GM18867 (cell line): ENCODE data around the gene SEMA4D.

Experiments
- ATAC-seq: cut with Tn5 transposase; IDR thresholded peaks from one replicate; pipeline ENCODE4 v1.9.1; 2021; ENCODE audit warnings: mild to moderate bottlenecking, moderate library complexity; ENCODE audit not compliant: unreplicated experiment

Gene SEMA4D

GRCh38 chr9:89529243-89530035 lies 31.5 kb upstream of the SEMA4D start:
- ATAC-seq, result no peak

- ATAC-seq, result no peak
Measured at GRCh38 chr9:89528540-89528939, 30.6 kb upstream of the SEMA4D start.

DNA sequence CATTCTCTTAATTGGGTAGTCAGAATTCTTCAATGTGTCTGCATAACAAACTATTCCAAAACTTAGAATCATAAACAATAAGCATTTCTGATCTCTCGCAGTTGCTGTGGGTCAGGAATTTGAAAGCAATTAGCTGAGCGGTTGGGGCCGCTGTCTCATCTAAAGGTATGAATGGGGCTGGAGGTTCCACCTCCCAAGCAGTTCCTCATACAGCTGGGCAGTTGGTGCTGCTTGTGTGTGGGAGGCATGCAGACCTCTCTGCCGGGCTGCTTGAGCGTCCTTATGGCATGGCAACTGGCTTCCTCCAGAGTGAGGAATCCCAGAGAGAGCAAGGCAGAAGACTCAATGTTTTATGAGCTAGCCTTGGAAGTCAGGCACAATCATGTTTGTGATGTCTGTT lies 30.2 kb upstream of the SEMA4D start:
- ATAC-seq, result no peak

DNA sequence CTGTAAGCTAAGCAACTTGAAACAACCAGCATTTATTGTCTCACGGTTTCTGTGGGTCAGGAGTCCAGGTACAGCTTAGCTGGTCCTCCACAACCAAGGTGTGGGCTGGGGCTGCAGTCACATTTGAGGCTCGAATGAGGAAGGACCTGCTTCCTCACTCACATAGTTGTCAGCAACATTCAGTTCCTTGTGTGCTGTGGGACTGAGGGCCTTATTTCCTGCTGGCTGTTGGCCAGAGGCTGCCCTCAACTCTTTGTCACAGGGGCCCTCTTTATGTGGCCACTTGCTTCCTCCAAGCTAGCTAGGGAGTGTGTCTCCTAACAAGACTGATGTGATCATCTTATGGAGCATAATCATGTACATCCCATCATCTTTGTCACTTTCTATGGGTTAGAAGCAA lies 29.2 kb upstream of the SEMA4D start:
- no peak for ATAC-seq

GRCh38 chr9:89526667-89527066 lies 28.8 kb upstream of the SEMA4D start:
- no peak for ATAC-seq

DNA sequence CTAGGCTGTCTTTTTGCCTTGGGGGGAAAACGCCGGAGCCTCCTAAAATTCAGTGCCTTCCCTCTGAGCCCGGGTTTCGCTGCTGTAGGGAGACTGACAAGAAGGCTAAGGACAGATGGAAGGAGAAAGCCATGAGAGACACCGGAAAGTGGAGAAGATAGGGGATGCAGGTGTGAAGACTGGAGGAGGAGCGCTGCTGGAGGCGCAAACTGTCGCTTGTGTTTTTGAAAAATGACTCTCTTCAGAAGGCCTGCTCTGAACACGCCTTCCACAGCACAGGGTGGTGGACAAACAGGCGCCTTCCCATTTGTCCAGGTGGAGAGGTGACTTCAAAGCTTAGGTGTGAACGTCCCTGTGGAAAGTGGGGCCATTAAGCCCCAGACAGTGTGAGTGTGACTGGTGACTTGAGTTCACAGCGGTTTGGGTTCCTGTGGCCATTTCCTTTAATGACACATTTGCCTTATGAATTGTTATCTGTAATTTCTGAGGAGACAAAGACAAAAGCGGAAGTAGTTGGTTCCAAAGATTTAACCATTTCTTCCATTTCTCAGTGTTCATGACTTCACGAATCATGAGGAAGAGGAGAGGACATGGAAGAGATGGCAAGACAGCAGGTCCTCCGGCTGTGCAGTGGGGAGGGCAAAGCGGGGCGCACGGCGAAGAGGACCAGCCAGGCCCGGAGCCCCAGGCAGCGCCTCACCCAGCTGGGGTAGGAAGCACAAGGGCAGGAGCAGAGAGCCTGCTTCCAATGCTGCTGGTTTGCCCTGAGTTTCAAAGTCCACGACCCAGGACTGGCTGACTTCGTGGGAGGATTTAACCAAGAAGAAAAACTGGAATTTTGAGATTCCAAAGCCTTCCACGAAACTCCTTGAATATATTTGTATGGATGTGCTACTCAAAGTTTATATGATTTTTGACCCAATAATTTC lies 27.8 kb upstream of the SEMA4D start:
- no peak for ATAC-seq

DNA sequence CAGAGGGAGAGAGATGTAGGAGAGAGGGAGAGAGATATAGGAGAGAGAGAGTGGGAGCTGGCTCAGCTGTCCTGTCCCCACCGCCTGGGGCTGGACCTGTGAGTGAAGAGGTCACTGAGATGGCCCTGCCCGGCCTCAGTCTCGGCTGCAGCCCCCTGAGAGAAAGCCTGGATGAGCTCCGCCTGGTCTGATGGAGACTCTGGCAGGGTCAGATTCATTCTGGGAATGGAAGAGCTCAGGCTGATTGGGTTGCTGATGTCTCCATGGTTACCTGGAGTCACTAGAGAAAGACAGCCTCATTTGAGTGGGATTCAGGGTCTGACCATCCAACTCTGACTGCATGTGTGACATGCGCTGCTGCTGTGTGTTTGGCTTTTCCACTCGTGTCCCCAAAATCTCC lies 27.1 kb upstream of the SEMA4D start:
- ATAC-seq, result no peak

- ATAC-seq, result peak; percentile 32
Measured at GRCh38 chr9:89523948-89524347, 26.0 kb upstream of the SEMA4D start.

GRCh38 chr9:89522959-89523285 lies 25.0 kb upstream of the SEMA4D start:
- peak; percentile 3 for ATAC-seq

- ATAC-seq, result peak; percentile 93
Measured at GRCh38 chr9:89522261-89522958, 24.5 kb upstream of the SEMA4D start.

GRCh38 chr9:89519366-89519805 lies 21.5 kb upstream of the SEMA4D start:
- no peak for ATAC-seq

DNA sequence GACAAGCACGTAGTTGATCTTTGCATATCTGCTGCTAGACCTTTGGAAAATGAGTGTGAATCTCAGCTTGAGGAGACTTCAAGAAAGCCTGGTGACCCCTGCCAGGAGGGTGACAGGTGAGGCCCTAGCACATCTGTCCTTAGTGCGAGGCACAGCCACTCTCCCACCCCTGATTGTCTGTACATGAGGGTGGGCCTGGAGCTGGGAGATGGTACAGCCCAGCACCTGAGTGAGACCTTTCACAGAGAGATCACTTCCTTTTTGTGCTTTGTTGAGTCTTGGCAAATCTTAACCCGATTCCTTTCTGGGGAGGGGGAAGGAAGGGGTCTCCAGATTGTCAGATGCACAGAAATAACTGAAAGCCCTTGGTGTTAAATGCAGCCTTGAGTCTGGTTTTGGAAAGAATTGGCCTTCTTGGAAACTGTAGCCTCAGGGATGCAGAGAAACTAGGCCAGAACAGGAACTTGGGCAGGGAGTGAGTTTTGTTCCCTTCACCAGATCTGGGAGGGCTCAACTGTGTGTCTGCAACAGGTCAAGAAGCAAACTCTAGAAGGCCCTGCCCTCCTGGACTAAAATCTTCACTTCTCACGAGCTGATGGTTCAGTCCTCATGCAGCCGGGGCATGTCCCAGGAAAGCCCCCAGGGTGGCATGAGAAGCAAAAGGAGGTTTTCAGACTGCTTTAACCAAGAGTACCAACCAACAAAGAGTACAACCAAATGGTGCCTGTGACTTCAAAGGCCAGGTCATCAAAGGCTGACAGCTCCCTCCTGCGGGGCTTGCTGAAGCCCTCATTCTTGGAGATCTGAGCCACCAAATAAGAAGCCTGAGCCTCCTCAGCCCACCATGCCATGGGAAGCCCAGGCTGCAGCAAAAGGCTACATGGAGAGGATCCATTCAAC lies 20.8 kb upstream of the SEMA4D start:
- ATAC-seq, result no peak

GRCh38 chr9:89515416-89515815 lies 17.5 kb upstream of the SEMA4D start:
- no peak for ATAC-seq

GRCh38 chr9:89514956-89515355 lies 17.0 kb upstream of the SEMA4D start:
- no peak for ATAC-seq

DNA sequence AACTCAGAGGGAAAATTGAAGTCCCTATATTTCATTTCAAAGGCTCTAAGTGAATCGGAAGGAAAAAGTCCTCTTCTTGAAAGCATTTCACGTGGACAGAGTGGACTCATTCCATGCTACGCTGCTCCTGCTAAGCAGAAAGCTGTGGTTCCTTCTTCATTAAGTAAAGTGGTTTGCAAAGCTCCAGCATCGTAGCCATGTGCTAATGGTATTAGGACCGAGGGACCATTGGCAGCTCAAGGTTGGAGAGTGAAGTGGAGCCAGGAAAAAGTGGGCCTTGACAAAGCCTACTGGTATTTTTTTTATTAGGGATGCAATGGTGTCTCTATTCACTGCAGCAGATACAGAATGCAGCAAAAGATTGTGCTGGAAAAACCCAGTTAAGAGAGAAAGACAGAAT lies 16.4 kb upstream of the SEMA4D start:
- ATAC-seq, result no peak

GRCh38 chr9:89513837-89514236 lies 15.9 kb upstream of the SEMA4D start:
- no peak for ATAC-seq

- ATAC-seq, result no peak
Measured at GRCh38 chr9:89512382-89512781, 14.5 kb upstream of the SEMA4D start.

DNA sequence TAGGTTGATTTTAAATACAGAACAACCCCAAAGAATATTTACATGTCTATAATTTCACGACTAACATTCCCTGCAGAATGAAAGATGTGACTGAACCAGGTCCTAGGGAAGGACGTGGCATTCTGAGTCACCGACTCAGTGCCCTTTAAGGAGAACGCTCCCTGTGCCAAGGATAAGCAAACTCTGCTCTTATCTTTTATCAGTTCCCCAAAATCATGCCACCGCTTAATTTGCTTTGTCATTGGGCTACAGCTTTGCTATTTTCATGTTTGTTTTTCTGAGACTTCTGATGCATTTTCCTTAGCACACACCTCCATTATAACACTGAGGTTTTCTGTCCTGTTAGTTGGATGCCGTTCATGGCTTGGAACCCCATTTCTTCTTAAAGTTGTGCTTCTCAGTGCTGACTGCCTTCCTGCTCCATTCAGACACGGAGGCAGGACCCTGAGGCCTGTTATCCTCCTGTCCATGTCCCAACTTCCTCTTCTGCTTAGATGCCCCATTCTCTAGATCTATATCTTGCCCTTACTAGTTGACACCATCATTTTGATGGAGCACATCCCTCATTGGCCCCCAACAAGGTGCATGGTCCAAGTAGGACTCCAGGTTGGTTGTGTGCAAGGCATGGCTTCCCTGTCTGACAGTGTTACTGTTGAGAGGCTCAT lies 11.2 kb upstream of the SEMA4D start:
- ATAC-seq, result no peak

GRCh38 chr9:89505911-89506310 lies 8.0 kb upstream of the SEMA4D start:
- ATAC-seq, result no peak

- no peak for ATAC-seq
Measured at GRCh38 chr9:89505048-89505447, 7.1 kb upstream of the SEMA4D start.
